Activated naive CD8-positive, alpha-beta T cell treated with anti-CD3 and anti-CD28 coated beads for 36 hours (primary cell): ENCODE measurements around the gene MTUS2. TPM values are rescaled to one million over a fixed set of nuclear protein-coding genes. Genes with fewer than 3 reads are reported as not detected.

Source experiments
- total RNA-seq, 2 experiments: library from RNA; stranded (reverse); gene quantifications; one replicate each; pipeline ENCODE4 v1.2.3, GENCODE V29; 2021

MTUS2 gene
- total RNA-seq, 2 experiments from 2014 or later, result not detected

Other genes starting within 250 kb of the MTUS2 start
- gene POMP, start 161.2 kb upstream of the MTUS2 start, total RNA-seq, result 100 to 1,000 TPM; 134 TPM
- gene SLC46A3, start 101.4 kb upstream of the MTUS2 start, total RNA-seq, result 1 to 10 TPM; 2.6 to 3.2 TPM